Gastroesophageal sphincter (tissue), 3 donors: ENCODE results near the gene ZNF18.

Source experiments
- EP300 ChIP-seq: sonication (generic); formaldehyde crosslinking; IDR thresholded peaks from one replicate; pipeline ENCODE4 v1.6.1; 2017; ENCODE audit warnings: antibody characterized with exemption, mild to moderate bottlenecking
- TF ChIP-seq, protein P1 (sequence below), 4 experiments: fragments of 200-600 bp in 2 of 4; fragments of 450-650 bp in 2 of 4; sonication (generic) in 1 of 4; IDR thresholded peaks; one replicate each; pipeline ENCODE4 v1.5.1; 2017 to 2019; ENCODE audit warnings: antibody characterized with exemption in 4 of 4, mild to moderate bottlenecking in 2 of 4, moderate library complexity in 2 of 4

DNA sequence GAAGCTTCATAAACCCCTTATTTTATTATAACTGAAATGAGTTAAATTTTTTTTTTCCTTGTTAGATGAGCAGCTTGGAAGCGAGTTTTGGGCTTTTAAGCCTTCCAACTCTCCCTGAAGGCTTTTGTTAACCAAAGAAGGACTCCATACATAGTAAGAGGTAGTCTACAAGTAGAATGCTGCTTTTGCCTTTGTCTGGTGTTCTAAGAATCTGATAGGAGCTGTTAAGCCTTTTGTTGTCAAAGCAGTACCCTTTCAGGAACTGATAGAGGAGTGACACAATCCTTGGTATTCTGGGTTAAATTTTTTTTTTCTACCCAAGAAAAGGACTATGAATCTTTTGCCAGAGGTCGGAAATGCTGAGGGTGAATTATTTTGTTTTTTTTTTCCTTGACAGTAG, 49.5 kb upstream of the ZNF18 start:
- TF ChIP-seq EP300: no peak
- TF ChIP-seq, protein P1, sequence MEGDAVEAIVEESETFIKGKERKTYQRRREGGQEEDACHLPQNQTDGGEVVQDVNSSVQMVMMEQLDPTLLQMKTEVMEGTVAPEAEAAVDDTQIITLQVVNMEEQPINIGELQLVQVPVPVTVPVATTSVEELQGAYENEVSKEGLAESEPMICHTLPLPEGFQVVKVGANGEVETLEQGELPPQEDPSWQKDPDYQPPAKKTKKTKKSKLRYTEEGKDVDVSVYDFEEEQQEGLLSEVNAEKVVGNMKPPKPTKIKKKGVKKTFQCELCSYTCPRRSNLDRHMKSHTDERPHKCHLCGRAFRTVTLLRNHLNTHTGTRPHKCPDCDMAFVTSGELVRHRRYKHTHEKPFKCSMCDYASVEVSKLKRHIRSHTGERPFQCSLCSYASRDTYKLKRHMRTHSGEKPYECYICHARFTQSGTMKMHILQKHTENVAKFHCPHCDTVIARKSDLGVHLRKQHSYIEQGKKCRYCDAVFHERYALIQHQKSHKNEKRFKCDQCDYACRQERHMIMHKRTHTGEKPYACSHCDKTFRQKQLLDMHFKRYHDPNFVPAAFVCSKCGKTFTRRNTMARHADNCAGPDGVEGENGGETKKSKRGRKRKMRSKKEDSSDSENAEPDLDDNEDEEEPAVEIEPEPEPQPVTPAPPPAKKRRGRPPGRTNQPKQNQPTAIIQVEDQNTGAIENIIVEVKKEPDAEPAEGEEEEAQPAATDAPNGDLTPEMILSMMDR (IDR thresholded peaks at IDR 0.05): no peak
